GM18858 (cell line): ENCODE measurements around the gene EIF2S3B.
A peak's percentile ranks its signal among the peaks of the same experiment; 100 is the strongest.

Source experiments
- ATAC-seq: cut with Tn5 transposase; IDR thresholded peaks from one replicate; pipeline ENCODE4 v1.9.1; 2021; ENCODE audit not compliant: unreplicated experiment

EIF2S3B gene

GRCh38 chr12:10553148-10553547 is 47.5 kb downstream of the EIF2S3B start:
- ATAC-seq: no peak

DNA sequence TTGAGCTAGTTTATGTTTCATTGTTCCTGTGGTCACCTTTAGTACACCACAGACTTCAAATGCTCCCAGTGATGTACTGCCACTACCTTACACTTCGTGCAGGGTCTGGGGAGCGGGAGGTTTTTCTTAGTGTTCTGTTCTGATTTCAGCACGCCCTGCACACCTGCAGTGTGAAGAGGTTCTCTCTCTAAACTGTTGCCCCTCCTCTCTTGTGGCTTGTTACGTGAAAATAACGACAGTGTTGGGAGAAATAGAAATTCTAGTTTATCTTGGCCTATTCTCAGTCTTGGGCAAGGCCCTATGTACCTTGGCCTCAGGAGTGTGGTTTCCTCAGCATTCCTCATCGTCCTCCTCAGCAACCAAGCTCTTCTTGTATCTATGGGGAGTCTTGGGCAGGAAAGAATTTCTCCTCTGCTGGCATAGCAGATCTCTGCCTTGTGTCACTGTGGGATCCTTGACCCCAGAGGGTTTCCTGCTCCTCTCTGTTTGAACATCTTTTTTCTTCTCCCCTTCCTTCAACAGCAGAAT is 48.6 kb downstream of the EIF2S3B start:
- no peak for ATAC-seq

GRCh38 chr12:10554756-10555481 is 49.2 kb downstream of the EIF2S3B start:
- no peak for ATAC-seq

- ATAC-seq: peak; percentile 9
Measured at GRCh38 chr12:10557329-10557728, 51.6 kb downstream of the EIF2S3B start.

- ATAC-seq: peak; percentile 52
Measured at GRCh38 chr12:10557766-10558165, 52.1 kb downstream of the EIF2S3B start.
